Stimulated activated CD4-positive, alpha-beta T cell treated with anti-CD3 and anti-CD28 coated beads, Interleukin-1b, Interleukin-23, amount 100 ng/mL, for 4 hours (primary cell): ENCODE measurements around the gene PVALEF.

Experiments used
- DNase-seq, 2 donors: peaks; one replicate each; pipeline ENCODE4 v3.0.0-alpha.2; 2020; ENCODE audit warnings: low read depth in 2 of 2

The PVALEF gene

GRCh38 chr17:81183807-81184206 is 18.5 kb downstream of the PVALEF start:
- no peak for DNase-seq

GRCh38 chr17:81184555-81184954 is 19.2 kb downstream of the PVALEF start:
- no peak for DNase-seq

- DNase-seq: no peak
These were observed 20.9 kb downstream of the PVALEF start for GRCh38 chr17:81186203-81186602.

- no peak for DNase-seq
These were observed 21.8 kb downstream of the PVALEF start for GRCh38 chr17:81187120-81187519.

GRCh38 chr17:81187586-81188490 is 22.5 kb downstream of the PVALEF start:
- DNase-seq: no peak

- DNase-seq: no peak
These were observed 23.2 kb downstream of the PVALEF start for GRCh38 chr17:81188491-81188840.

DNA sequence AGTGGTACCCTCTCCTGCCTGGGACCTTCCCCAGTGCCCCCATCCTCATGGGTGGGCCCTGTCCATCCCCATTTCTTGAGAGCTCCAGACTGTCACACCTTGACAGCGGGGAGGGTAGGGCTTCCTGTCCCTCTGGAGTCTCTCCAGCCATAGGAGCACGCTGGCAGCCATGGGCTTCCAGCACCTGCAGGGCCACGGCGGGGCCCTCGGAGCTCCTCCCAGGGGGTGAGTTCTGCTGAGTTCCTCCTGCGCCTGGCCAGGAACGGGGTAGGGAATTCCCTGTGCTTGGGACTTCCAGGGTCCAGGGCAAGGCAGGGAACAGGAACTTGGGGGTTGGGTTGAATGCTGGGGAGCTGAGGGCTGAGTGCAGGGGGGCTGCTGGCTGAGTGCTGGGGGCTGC is 23.7 kb downstream of the PVALEF start:
- DNase-seq: no peak

DNA sequence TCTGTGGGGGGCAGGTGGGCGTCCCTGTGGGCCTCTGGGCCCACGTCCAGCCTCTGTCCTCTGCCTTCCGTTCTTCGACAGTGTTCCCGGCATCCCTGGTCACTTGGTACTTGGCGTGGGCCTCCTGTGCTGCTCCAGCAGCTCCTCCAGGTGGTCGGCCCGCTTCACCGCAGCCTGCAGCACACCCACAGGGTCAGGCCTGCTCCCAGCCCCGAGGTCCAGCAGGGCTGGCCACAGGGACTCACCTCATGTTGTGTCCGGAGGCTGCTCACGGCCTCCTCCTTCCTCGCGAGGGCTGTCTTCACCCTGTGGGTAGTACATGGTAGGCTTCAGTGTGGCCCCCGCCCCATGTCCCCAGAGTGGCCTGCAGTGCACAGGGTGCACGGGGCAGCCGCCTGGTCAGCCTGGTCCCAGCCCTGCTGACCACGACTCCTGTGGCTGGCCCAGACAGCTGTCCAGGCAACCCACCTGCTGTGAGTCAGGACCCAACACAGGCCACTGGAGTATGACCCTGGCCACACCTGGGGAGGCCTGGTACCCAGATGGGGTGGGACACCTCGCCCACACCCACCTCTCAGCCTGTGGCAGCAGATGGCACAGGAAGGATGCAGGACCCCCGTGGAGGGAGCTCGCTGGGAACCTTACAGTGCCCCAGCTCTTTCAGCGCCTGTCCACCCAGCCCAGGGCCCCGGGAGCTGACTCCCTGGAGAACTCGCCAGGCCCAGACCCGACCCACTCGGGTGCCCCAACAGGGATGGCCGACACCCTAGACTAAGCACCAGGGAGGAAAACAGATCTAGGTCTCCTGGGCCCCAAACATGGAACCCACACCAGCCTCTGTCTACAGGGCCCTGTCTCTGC is 24.6 kb downstream of the PVALEF start:
- DNase-seq: no peak

- no peak for DNase-seq
These were observed 25.3 kb downstream of the PVALEF start for GRCh38 chr17:81190591-81190990.

GRCh38 chr17:81191116-81191515 is 25.8 kb downstream of the PVALEF start:
- no peak for DNase-seq

GRCh38 chr17:81191646-81192045 is 26.3 kb downstream of the PVALEF start:
- DNase-seq: no peak

- no peak for DNase-seq
These were observed 27.2 kb downstream of the PVALEF start for GRCh38 chr17:81192386-81193050.

- no peak for DNase-seq
These were observed 27.7 kb downstream of the PVALEF start for GRCh38 chr17:81193051-81193410.

- DNase-seq: no peak
These were observed 28.3 kb downstream of the PVALEF start for GRCh38 chr17:81193470-81194224.

GRCh38 chr17:81194225-81194760 is 29.0 kb downstream of the PVALEF start:
- no peak for DNase-seq

GRCh38 chr17:81194941-81195901 is 29.9 kb downstream of the PVALEF start:
- DNase-seq: no peak

DNA sequence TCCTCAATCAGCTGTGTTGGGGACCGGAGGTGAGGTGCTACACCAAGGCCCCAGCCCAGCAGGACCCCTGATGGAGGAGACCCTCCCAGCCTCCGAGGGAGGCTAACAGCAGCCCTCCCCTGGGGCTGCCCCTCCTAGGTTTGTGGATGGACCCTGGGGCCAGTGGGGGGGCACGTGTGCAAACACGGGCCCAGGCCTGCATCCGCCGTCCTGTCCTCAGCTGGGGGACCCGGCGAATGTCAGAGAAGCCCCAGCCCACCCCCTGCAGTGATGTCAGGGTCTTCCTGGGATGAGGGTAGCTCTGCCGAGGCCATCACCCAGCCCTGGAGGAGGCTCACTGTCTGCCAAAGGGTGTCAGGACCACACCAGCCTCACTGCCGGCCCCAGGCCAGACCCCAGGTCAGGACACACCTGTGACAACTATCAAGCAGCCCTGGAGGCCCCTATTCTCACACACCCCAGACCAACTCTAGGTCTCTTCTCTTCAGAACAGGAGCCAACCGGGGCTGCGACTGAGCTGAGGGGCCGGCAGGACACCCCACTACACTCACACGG is 30.7 kb downstream of the PVALEF start:
- no peak for DNase-seq

GRCh38 chr17:81196505-81197408 is 31.4 kb downstream of the PVALEF start:
- DNase-seq: no peak

DNA sequence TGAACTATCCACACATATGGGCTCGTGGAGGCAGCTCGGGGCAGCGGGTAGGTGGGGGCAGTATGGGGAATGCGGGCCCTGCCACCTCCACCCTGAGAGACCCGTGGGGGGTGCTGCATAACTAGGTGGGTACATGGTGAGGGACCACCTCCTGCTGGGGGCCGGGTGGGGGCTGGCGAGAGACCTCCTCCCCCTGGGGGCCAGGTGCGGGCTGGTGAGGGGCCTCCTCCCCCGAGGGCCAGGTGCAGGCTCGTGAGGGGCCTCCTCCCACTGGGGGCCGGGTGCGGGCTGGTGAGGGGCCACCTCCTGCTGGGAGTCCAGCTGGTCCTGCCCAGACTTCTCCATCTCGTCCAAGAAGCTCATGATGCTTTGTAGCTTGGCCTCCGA is 32.1 kb downstream of the PVALEF start:
- no peak for DNase-seq
